ENCODE results near the gene MOSMO.

GRCh38 chr16:22091721-22092120 is 83.8 kb downstream of the MOSMO start:
- TF ChIP-seq POLR2A (IDR thresholded peaks at IDR 0.05): no peak
- no peak for TF ChIP-seq CTCF (IDR thresholded peaks at IDR 0.05)
